ENCODE results near the gene PRKCQ. TPM values are rescaled to one million over a fixed set of nuclear protein-coding genes. Genes with fewer than 3 reads are reported as not detected.

Gene PRKCQ
- total RNA-seq, 1 donor from 2014 or later, result 0.24 TPM

- no peak for DNase-seq (ENCODE audit: low spot score)
- intact Hi-C loops (cut with DNase I), result no loop called here
These were observed 3.8 kb downstream of the PRKCQ start for GRCh38 chr10:6576326-6576725.

- no peak for DNase-seq (ENCODE audit: low spot score)
- intact Hi-C loops (cut with DNase I), result no loop called here
These were observed 5.4 kb downstream of the PRKCQ start for GRCh38 chr10:6574664-6575176.

DNA sequence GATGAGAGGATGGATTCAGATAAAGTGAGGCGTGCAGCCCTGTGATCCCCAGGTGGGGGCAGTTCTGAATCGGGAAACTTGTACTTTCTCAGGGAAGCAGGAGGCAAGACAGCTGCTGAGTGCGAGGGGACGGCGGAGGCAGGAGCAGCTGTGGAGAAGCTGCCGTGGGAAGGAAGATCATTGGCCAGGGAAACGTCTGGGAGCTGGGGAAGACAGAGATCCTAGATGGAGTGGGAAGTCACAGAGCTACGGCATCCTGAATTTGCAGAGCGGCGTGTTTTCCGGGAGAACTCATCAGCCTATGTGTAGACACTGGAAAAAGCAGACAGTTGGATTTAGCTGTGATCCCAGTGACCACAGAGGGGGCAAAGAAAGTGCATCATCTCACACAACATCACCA is 9.2 kb downstream of the PRKCQ start:
- no peak for DNase-seq (ENCODE audit: low spot score)
- intact Hi-C loops (cut with DNase I), result no loop called here

- intact Hi-C loops (cut with DNase I), result no loop called here
- no peak for DNase-seq (ENCODE audit: low spot score)
These were observed 10.8 kb downstream of the PRKCQ start for GRCh38 chr10:6569259-6569658.

- no peak for DNase-seq (ENCODE audit: low spot score)
- intact Hi-C loops (cut with DNase I), result no loop called here
These were observed 12.2 kb downstream of the PRKCQ start for GRCh38 chr10:6567884-6568283.

DNA sequence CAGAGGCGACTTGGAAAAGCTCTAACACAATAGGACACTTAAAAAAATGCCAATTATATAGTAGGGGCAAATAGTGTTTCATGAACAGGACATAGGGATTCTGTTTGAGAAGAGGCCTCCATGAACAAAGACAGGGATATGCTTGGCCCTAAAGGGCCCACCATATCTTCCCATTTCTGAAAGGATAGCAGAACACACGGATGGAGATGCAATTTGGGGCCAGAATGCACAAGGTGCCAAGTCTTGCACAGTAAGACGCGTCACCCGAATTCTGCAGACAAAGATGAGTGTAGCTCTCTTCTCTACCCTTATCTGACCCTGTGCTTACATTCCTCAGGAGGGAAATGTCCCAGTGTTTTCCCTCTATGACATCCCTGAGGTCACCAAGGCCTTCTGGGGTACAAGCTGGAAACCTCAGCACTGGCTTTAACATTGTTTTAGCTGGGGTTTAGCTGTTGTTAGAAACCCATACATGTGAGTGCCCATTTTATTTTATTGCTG is 12.8 kb downstream of the PRKCQ start:
- intact Hi-C loops (cut with DNase I), result no loop called here
- no peak for DNase-seq (ENCODE audit: low spot score)

DNA sequence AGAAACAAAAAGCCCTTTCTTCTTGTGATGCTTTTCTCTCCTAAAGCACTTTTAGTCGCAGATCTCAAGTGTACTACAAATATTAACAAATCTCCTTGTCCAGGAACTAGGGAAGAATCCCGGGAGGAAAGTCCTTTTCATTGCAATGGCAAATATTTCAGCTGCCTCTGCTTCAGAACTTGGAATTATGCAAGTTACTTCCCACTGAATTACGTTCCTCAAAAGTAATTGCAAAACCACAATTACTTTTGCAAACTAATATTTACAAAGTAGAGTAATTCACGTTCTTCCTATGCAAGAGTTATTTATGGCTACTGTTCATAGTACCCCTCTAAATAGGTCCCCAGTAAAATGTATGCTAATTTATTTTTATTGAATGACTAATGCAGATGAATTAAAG is 14.5 kb downstream of the PRKCQ start:
- intact Hi-C loops (cut with DNase I), result no loop called here
- DNase-seq (ENCODE audit: low spot score), result no peak

- no peak for DNase-seq (ENCODE audit: low spot score)
- intact Hi-C loops (cut with DNase I), result no loop called here
These were observed 15.7 kb downstream of the PRKCQ start for GRCh38 chr10:6564367-6564766.

- DNase-seq (ENCODE audit: low spot score), result no peak
- intact Hi-C loops (cut with DNase I), result no loop called here
These were observed 16.3 kb downstream of the PRKCQ start for GRCh38 chr10:6563731-6564130.

DNA sequence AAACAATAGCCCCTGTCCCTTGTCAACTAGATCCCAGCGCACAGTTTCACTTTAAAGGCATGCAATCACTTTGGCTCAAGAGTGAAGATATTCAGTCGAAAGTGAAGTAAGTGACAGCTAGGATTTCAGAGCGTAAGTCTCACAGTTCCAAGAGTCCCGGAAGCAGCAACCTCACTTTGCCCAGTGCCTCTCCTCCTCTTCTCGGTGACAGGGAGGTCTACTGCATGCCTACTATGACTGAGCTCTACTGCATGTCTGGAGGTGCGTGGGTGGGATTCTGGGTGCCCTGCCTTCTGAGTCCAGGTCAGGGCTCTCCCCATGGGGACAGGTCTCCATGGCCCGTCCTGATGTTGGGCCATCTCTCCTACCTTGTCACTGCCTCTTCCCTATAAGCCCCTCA is 17.0 kb downstream of the PRKCQ start:
- intact Hi-C loops (cut with DNase I), result no loop called here

DNA sequence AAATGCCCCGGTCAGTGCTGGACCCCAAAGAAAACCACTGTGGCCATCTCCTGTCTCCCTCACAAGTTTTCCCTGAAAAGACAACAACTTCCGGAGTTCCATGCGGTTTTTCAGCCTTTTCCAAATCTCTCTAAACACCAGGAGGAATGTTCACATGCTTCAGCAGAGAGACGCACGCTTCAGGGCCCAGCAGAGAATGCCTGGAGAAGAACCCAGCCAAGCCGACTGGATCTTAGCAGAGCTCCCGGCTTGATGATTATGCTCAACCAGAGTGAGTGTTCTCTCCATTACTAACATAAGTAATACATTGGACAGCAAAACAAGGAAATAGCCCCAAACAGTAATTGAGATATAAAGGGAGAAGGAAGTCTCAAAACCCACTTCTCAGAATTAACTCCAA is 17.9 kb downstream of the PRKCQ start:
- DNase-seq (ENCODE audit: low spot score), result no peak
- intact Hi-C loops (cut with DNase I), result no loop called here

More for the DNA sequence above, 17.0 kb downstream of the PRKCQ start:
- no peak for DNase-seq (ENCODE audit: low spot score)

- DNase-seq (ENCODE audit: low spot score), result no peak
- intact Hi-C loops (cut with DNase I), result no loop called here
These were observed 18.5 kb downstream of the PRKCQ start for GRCh38 chr10:6561552-6561951.

- no peak for DNase-seq (ENCODE audit: low spot score)
- intact Hi-C loops (cut with DNase I), result no loop called here
These were observed 21.2 kb downstream of the PRKCQ start for GRCh38 chr10:6558759-6559461.

GRCh38 chr10:6558272-6558671 is 21.8 kb downstream of the PRKCQ start:
- intact Hi-C loops (cut with DNase I), result no loop called here
- DNase-seq (ENCODE audit: low spot score), result no peak

DNA sequence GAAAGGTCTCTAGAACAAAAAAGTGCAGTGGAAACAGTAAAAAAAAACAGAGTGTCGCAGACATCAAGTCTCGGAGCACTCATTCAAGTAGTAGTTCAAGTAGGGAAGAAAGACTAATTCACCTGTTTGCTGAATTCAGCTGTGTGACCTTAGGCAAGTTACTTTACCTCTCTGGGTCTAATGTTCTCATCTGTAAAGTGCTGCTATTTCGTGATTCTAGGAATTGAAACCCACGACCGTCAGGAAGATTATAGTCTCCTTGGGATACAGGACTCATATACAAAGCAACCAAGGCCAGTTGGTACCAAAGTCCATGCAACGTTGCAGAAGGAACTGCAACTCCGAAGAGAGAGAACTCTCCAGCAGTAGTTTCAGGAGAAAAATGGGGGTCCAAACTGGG is 26.1 kb downstream of the PRKCQ start:
- intact Hi-C loops (cut with DNase I), result no loop called here
- DNase-seq (ENCODE audit: low spot score), result no peak

DNA sequence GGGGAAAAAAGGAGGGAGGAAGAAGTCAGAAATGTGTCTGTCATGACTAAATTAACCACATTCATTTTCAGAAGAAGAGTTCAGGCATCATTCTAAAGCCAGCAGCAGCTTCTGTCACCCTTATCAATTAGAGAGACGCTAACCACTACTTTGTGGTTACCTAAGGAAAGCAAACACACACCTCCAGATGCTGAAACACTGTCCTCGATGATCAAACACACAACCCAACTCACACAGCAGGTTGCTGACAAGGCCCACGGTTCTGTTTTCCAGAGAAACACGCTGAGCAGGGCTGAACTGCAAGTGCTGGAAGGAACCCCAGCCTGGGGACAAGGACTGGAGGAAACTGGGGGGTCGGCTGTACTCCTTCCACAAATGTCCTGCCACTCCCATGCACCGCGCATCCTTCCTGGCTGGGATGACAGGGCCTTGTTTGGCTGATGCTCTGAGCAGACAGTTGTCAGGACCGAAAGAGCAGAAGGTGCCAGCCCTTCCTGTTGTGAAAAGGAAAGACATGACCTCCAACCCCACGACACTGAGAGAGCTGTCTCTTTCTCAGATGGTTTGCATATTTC is 36.6 kb downstream of the PRKCQ start:
- no peak for DNase-seq (ENCODE audit: low spot score)
- intact Hi-C loops (cut with DNase I), result no loop called here

GRCh38 chr10:6542999-6543430 is 37.1 kb downstream of the PRKCQ start:
- intact Hi-C loops (cut with DNase I), result no loop called here
- no peak for DNase-seq (ENCODE audit: low spot score)

GRCh38 chr10:6539833-6540232 is 40.2 kb downstream of the PRKCQ start:
- intact Hi-C loops (cut with DNase I), result no loop called here
- DNase-seq (ENCODE audit: low spot score), result no peak

DNA sequence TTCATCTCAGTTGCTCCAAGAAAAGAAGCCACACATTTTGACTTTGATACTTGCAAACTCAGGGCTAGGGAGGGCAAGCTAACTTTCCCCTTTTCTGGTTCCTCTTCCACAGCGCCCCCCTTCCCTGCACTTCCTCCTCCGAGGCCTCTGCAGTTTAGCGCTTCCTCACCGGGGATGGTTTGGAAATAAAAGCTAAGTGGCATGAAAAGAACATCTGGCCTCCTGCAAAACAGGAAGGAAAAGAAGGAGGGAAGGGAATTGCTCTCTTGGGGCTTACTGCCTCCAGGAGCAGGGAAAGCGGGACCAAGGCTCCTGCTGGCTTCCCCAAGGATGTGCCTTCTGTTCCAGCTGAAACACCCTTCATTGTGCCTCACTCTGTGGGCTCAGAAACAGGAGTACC is 42.3 kb downstream of the PRKCQ start:
- intact Hi-C loops (cut with DNase I), result no loop called here
- DNase-seq (ENCODE audit: low spot score), result no peak

- DNase-seq (ENCODE audit: low spot score), result no peak
- intact Hi-C loops (cut with DNase I), result no loop called here
These were observed 44.0 kb downstream of the PRKCQ start for GRCh38 chr10:6536102-6536501.

- intact Hi-C loops (cut with DNase I), result no loop called here
- no peak for DNase-seq (ENCODE audit: low spot score)
These were observed 44.8 kb downstream of the PRKCQ start for GRCh38 chr10:6535156-6535764.

Measured in cardiac septum (tissue), 1 donor.